ENCODE data around the gene MAD2L2. TPM values are rescaled to one million over a fixed set of nuclear protein-coding genes. Genes with fewer than 3 reads are reported as not detected.

The MAD2L2 gene
- total RNA-seq, 4 donors from 2014 or later: 10.0 to 50.3 (median 11.5) TPM

- H3K27me3 ChIP-seq: no peaks in the 10 kb centered on the region
- no peaks in the 10 kb centered on the region for H3K4me1 ChIP-seq
- no peaks in the 10 kb centered on the region for H3K9me3 ChIP-seq
- no peak overlapping the region for H3K4me3 ChIP-seq
- DNase-seq: no peak
- no peak overlapping the region for H3K27ac ChIP-seq
- no peaks in the 10 kb centered on the region for H3K36me3 ChIP-seq
- TF ChIP-seq POLR2A (IDR thresholded peaks at IDR 0.05) (no peak), CTCF (IDR thresholded peaks at IDR 0.05) (no peak)
Measured at GRCh38 chr1:11629184-11630016, 51.5 kb downstream of the MAD2L2 start.

- TF ChIP-seq POLR2A (IDR thresholded peaks at IDR 0.05) (no peak), CTCF (IDR thresholded peaks at IDR 0.05) (no peak)
- DNase-seq: no peak
- Histone ChIP-seq H3K4me3 (no peak overlapping the region), H3K27me3 (no peaks in the 10 kb centered on the region), H3K9me3 (no peaks in the 10 kb centered on the region), H3K27ac (no peak overlapping the region), H3K4me1 (no peaks in the 10 kb centered on the region), H3K36me3 (no peaks in the 10 kb centered on the region)
Measured at GRCh38 chr1:11628767-11629166, 52.2 kb downstream of the MAD2L2 start.

DNA sequence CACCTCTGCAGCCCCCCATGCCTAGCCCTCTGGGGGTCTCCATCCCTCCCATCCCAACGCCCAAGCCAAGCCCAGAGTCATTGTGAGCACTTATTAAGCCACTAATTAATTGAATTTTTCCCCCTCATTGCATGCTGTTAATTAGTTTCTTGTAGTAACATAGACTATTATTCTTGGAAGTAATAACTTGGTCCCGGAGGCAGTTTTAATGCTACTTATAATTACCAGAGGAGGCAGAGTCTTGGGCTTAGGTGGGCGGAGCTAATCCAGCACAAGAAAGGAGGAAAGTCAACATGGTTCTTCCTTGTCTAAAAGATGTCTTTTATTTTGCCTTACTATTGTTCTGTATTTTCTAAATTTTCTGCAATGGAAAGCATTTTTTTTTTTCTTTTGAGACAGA is 54.4 kb downstream of the MAD2L2 start:
- no peaks in the 10 kb centered on the region for H3K9me3 ChIP-seq
- no peak for DNase-seq
- TF ChIP-seq POLR2A (IDR thresholded peaks at IDR 0.05) (no peak), CTCF (IDR thresholded peaks at IDR 0.05) (no peak)
- H3K27ac ChIP-seq: no peak overlapping the region
- no peaks in the 10 kb centered on the region for H3K36me3 ChIP-seq
- no peak overlapping the region for H3K4me3 ChIP-seq
- no peaks in the 10 kb centered on the region for H3K4me1 ChIP-seq
- no peaks in the 10 kb centered on the region for H3K27me3 ChIP-seq

Other genes starting within 250 kb of the MAD2L2 start
- 1 to 10 TPM in 2 of 4 donors, under 1 TPM in 1, not detected in 1; 0.54 to 2.4 (median 1.8) TPM for gene DISP3, start 202.0 kb downstream of the MAD2L2 start, total RNA-seq
- gene FBXO2, start 26.7 kb downstream of the MAD2L2 start, total RNA-seq: 1 to 10 TPM; 1.7 to 7.4 (median 2.8) TPM
- 10 to 100 TPM; 11.2 to 43.7 (median 15.0) TPM for gene FBXO44, start 26.3 kb downstream of the MAD2L2 start, total RNA-seq
- gene FBXO6, start 16.9 kb downstream of the MAD2L2 start, total RNA-seq: 10 to 100 TPM in 2 of 4 donors, 1 to 10 TPM in 1, not detected in 1; 5.6 to 10.3 (median 10.3) TPM
- gene DRAXIN, start 10.6 kb upstream of the MAD2L2 start, total RNA-seq: not detected
- 10 to 100 TPM in 3 of 4 donors, 1 to 10 TPM in 1; 9.5 to 32.2 (median 25.5) TPM for gene AGTRAP, start 55.0 kb upstream of the MAD2L2 start, total RNA-seq
- gene C1orf167, start 81.0 kb upstream of the MAD2L2 start, total RNA-seq: not detected
- 100 to 1,000 TPM in 1 of 4 donors, 10 to 100 TPM in 3; 82.0 to 130 (median 87.3) TPM for gene MTHFR, start 124.8 kb upstream of the MAD2L2 start, total RNA-seq
- gene CLCN6, start 125.0 kb upstream of the MAD2L2 start, total RNA-seq: 10 to 100 TPM; 28.4 to 63.7 (median 30.2) TPM
- not detected for gene NPPA, start 166.6 kb upstream of the MAD2L2 start, total RNA-seq
- gene NPPB, start 177.8 kb upstream of the MAD2L2 start, total RNA-seq: not detected
- 100 to 1,000 TPM in 3 of 4 donors, 10 to 100 TPM in 1; 80.9 to 400 (median 278) TPM for gene KIAA2013, start 245.3 kb upstream of the MAD2L2 start, total RNA-seq